RWPE2 (cell line): ENCODE results near the gene GPC1.

Experiments
- ATAC-seq: fragments of 200-7000 bp; cut with Tn5 transposase; 3 replicates; pipeline ENCODE4 v1.9.1; 2021; ENCODE audit warnings: low read depth
- DNase-seq: peaks from one replicate; pipeline ENCODE4 v3.0.0-alpha.2; 2020; ENCODE audit warnings: low spot score
- H3K27ac ChIP-seq: fragments of 450-650 bp; 2 replicates; pipeline ENCODE4 v1.5.1; 2017; ENCODE audit warnings: mild to moderate bottlenecking; ENCODE audit not compliant: poor library complexity, severe bottlenecking
- H3K27me3 ChIP-seq: fragments of 250-450 bp; sonication (Bioruptor Pico); 2 replicates; pipeline ENCODE4 v1.5.1; 2021; ENCODE audit warnings: mild to moderate bottlenecking, moderate library complexity; ENCODE audit not compliant: insufficient read depth, poor library complexity, severe bottlenecking
- H3K36me3 ChIP-seq: fragments of 250-450 bp; sonication (Bioruptor Pico); 2 replicates; pipeline ENCODE4 v1.5.1; 2020; ENCODE audit warnings: low read depth, mild to moderate bottlenecking, moderate library complexity
- H3K4me1 ChIP-seq: fragments of 250-450 bp; sonication (Bioruptor Pico); 2 replicates; pipeline ENCODE4 v1.5.1; 2021; ENCODE audit warnings: mild to moderate bottlenecking, moderate library complexity; ENCODE audit not compliant: insufficient read depth, poor library complexity, severe bottlenecking
- H3K4me3 ChIP-seq: fragments of 250-450 bp; sonication (Bioruptor Pico); 2 replicates; pipeline ENCODE4 v1.5.1; 2021; ENCODE audit warnings: mild to moderate bottlenecking, moderate library complexity; ENCODE audit not compliant: severe bottlenecking
- H3K9me3 ChIP-seq: fragments of 250-450 bp; sonication (Bioruptor Pico); 2 replicates; pipeline ENCODE4 v1.5.1; 2021; ENCODE audit warnings: mild to moderate bottlenecking, moderate library complexity; ENCODE audit not compliant: severe bottlenecking
- TF ChIP-seq, protein P1 (sequence below): fragments of 450-650 bp; IDR thresholded peaks from one replicate; pipeline ENCODE4 v1.5.1; 2017; ENCODE audit warnings: mild to moderate bottlenecking, moderate library complexity; ENCODE audit not compliant: poor library complexity, severe bottlenecking

GPC1 gene

DNA sequence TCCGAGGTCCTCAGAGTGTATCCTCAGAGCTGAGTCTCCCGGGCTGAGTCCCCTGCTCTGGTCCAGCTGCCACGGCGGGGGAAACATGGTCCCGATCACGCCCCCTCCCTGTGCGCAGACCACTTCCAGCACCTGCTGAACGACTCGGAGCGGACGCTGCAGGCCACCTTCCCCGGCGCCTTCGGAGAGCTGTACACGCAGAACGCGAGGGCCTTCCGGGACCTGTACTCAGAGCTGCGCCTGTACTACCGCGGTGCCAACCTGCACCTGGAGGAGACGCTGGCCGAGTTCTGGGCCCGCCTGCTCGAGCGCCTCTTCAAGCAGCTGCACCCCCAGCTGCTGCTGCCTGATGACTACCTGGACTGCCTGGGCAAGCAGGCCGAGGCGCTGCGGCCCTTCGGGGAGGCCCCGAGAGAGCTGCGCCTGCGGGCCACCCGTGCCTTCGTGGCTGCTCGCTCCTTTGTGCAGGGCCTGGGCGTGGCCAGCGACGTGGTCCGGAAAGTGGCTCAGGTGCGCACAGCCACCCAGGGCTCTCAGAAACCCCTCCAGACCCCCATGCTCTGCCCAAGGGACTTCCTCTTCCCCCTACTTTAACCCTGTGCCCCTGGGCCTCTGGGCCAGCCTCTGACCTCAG lies 26.7 kb downstream of the GPC1 start:
- no peaks in the 10 kb centered on the region for H3K27me3 ChIP-seq
- TF ChIP-seq, protein P1, sequence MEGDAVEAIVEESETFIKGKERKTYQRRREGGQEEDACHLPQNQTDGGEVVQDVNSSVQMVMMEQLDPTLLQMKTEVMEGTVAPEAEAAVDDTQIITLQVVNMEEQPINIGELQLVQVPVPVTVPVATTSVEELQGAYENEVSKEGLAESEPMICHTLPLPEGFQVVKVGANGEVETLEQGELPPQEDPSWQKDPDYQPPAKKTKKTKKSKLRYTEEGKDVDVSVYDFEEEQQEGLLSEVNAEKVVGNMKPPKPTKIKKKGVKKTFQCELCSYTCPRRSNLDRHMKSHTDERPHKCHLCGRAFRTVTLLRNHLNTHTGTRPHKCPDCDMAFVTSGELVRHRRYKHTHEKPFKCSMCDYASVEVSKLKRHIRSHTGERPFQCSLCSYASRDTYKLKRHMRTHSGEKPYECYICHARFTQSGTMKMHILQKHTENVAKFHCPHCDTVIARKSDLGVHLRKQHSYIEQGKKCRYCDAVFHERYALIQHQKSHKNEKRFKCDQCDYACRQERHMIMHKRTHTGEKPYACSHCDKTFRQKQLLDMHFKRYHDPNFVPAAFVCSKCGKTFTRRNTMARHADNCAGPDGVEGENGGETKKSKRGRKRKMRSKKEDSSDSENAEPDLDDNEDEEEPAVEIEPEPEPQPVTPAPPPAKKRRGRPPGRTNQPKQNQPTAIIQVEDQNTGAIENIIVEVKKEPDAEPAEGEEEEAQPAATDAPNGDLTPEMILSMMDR = no peak
- no peak overlapping the region for H3K27ac ChIP-seq
- peaks cover 11% of the 10 kb centered on the region for H3K4me1 ChIP-seq
- H3K9me3 ChIP-seq = no peaks in the 10 kb centered on the region
- DNase-seq = peak; percentile 69
- no peak for ATAC-seq
- H3K4me3 ChIP-seq = no peak overlapping the region
- H3K36me3 ChIP-seq = peaks cover 46% of the 10 kb centered on the region

DNA sequence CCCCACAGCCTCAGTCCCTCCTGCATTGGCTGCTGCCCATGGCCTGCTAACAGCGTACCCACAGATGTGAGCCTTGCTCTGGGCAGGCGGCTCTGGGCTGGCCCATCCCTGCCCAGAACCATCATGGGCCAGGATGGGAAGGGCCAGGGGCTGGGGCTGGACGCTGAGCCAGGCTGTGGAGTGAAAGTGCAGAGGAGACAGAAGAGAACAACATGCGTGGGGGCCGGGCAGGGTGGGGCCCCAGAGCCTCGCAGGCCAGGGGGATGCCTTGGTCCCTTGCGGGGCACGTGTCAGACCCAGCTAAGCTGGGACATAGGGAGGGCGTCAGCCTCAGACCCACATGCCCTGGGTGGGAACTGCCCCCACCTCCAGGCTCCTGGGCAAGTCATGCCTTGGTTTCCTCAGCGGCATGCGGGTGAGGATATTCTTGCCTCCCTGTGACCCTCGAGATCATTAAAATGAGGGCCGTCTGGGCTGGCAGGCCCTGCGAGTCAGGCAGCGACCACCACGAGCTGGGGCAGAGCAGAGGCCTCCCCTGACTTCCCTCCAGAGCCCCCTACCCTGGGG lies 27.3 kb downstream of the GPC1 start:
- peaks cover 46% of the 10 kb centered on the region for H3K36me3 ChIP-seq
- no peak overlapping the region for H3K4me3 ChIP-seq
- no peaks in the 10 kb centered on the region for H3K9me3 ChIP-seq
- H3K27ac ChIP-seq = no peak overlapping the region
- TF ChIP-seq, protein P1 = no peak
- ATAC-seq = no peak
- H3K27me3 ChIP-seq = no peaks in the 10 kb centered on the region
- no peak for DNase-seq
- H3K4me1 ChIP-seq = peaks cover 5% of the 10 kb centered on the region

DNA sequence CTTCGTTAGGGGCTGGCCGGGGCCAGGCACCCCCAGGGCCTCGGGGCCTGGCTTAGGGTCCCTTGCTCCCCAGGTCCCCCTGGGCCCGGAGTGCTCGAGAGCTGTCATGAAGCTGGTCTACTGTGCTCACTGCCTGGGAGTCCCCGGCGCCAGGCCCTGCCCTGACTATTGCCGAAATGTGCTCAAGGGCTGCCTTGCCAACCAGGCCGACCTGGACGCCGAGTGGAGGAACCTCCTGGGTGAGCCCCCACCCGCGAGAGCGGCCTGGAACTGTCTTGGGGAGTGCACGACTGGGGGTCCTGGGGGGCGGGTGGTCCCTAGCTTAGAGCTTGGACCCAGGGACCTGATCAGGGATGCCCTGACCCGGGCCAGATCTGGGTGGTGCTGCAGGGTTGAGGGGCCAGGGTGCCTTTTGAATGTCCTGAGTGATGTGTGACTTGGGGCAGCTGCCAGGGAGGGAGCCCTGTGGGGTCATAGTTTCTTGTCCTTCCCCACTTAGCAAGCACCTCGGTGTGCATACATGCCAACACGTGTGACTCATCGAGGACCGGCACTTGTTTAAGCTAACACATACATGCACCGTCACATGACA lies 27.9 kb downstream of the GPC1 start:
- Histone ChIP-seq H3K27ac (no peak overlapping the region), H3K4me3 (no peak overlapping the region), H3K27me3 (no peaks in the 10 kb centered on the region), H3K4me1 (no peaks in the 10 kb centered on the region), H3K9me3 (no peaks in the 10 kb centered on the region), H3K36me3 (peaks cover 46% of the 10 kb centered on the region)
- TF ChIP-seq, protein P1 = no peak
- no peak for ATAC-seq
- DNase-seq = peak; percentile 66

DNA sequence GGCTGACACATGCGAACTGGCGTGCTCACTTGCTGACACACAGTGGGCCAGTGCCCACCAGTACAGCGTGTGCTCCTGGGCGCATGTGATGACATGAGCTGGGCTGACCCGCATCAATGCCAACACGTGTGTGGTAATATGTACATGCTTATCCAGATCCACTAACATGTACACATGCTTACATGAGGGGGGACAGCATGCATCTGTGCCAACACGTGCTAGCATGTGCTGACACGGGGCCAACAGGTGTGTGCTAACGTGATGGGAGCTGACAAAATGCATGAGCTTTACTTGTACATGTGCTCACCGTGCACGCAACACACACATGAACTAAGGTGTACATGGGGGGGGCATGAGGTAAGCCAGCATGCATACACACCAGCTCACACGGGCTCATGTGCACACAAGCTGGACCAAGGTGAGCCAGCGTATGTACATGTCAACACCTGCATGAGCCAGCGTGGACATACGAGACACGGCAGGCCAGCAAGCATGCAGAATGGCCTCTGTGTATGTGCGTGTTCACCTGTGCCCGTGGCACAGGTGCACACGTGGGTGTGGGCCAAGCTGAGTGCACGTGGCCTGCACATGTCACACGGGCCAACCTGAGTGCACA lies 28.5 kb downstream of the GPC1 start:
- DNase-seq (no peak), ATAC-seq (no peak)
- H3K36me3 ChIP-seq = peaks cover 40% of the 10 kb centered on the region

More for the DNA sequence above, 28.5 kb downstream of the GPC1 start:
- Histone ChIP-seq H3K27ac (no peak overlapping the region), H3K4me1 (no peaks in the 10 kb centered on the region), H3K9me3 (no peaks in the 10 kb centered on the region), H3K27me3 (no peaks in the 10 kb centered on the region), H3K4me3 (no peak overlapping the region)
- TF ChIP-seq, protein P1 = no peak
